Ishikawa (cell line): ENCODE results near the gene DENND4C.

Source experiments
- CREB1 ChIP-seq: IDR thresholded peaks from 2 replicates; pipeline ENCODE4 v1.6.1; 2012; ENCODE audit warnings: low read depth
- EGR1 ChIP-seq: IDR thresholded peaks from 2 replicates; pipeline ENCODE4 v1.6.1; 2012
- EP300 ChIP-seq: IDR thresholded peaks from 2 replicates; pipeline ENCODE4 v1.6.1; 2012; ENCODE audit warnings: borderline replicate concordance
- RAD21 ChIP-seq: IDR thresholded peaks from 2 replicates; pipeline ENCODE4 v1.6.1; 2012; ENCODE audit warnings: low read depth
- YY1 ChIP-seq: IDR thresholded peaks from 2 replicates; pipeline ENCODE4 v1.6.1; 2012; ENCODE audit warnings: low read depth
- TF ChIP-seq, protein P1 (sequence below): IDR thresholded peaks from 2 replicates; pipeline ENCODE4 v1.6.1; 2012

DNA sequence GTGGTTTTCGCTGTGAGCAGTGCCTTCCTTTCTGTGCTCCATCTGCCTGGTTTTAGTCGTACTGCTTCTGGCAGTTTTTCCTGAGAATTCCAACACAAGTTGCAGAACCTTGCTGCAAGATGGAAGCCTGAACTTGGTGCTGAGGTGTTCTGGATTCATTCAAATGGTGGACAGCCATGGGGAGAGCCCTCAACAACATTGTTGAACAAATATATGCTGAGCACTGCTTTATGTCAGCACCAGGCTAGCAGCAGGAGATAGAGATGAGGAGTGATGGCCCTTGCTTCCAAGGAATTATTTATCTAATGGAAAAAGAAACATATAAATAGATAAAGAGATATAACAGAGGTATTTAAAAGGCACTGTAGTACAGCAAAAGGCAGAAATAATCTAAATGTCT lies 156.8 kb downstream of the DENND4C start:
- TF ChIP-seq YY1 (no peak), EGR1 (no peak), EP300 (no peak), RAD21 (no peak), CREB1 (no peak)
- TF ChIP-seq, protein P1, sequence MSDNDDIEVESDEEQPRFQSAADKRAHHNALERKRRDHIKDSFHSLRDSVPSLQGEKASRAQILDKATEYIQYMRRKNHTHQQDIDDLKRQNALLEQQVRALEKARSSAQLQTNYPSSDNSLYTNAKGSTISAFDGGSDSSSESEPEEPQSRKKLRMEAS = no peak
